GM23248 (cell line): ENCODE measurements around the gene GRIA4.

Source experiments
- EZH2 ChIP-seq: fragments of 200-600 bp; sonication (generic); IDR thresholded peaks from 2 replicates; pipeline ENCODE4 v1.6.1; 2018; ENCODE audit warnings: antibody characterized with exemption, mild to moderate bottlenecking; ENCODE audit not compliant: insufficient read depth, poor library complexity, severe bottlenecking
- EZH2phosphoT487 ChIP-seq: fragments of 200-600 bp; sonication (generic); IDR thresholded peaks from 2 replicates; pipeline ENCODE4 v1.6.1; 2018; ENCODE audit warnings: antibody characterized with exemption, moderate library complexity, mild to moderate bottlenecking, low read depth; ENCODE audit not compliant: insufficient read depth

GRCh38 chr11:105647780-105648179 lies 37.9 kb downstream of the GRIA4 start:
- TF ChIP-seq EZH2 (no peak), EZH2phosphoT487 (no peak)
